HG03135 (cell line): Measurements from ENCODE around the gene S100A2.
"Not testable (repeated sequence)": the region's sequence is repeated elsewhere in the genome, so short reads cannot be mapped to it uniquely, and the experiment has no call there.

Experiments
- ATAC-seq: cut with Tn5 transposase; IDR thresholded peaks from one replicate; pipeline ENCODE4 v1.9.1; 2021; ENCODE audit warnings: mild to moderate bottlenecking, moderate library complexity; ENCODE audit not compliant: unreplicated experiment

The S100A2 gene

GRCh38 chr1:153592748-153593147, 27.1 kb upstream of the S100A2 start:
- ATAC-seq, result no peak

- no peak for ATAC-seq
Measured at GRCh38 chr1:153588482-153588881, 22.8 kb upstream of the S100A2 start.

- not testable (repeated sequence) for ATAC-seq
Measured at GRCh38 chr1:153588033-153588432, 22.4 kb upstream of the S100A2 start.

- no peak for ATAC-seq
Measured at GRCh38 chr1:153587314-153587713, 21.7 kb upstream of the S100A2 start.

- ATAC-seq, result no peak
Measured at GRCh38 chr1:153586347-153586746, 20.7 kb upstream of the S100A2 start.

DNA sequence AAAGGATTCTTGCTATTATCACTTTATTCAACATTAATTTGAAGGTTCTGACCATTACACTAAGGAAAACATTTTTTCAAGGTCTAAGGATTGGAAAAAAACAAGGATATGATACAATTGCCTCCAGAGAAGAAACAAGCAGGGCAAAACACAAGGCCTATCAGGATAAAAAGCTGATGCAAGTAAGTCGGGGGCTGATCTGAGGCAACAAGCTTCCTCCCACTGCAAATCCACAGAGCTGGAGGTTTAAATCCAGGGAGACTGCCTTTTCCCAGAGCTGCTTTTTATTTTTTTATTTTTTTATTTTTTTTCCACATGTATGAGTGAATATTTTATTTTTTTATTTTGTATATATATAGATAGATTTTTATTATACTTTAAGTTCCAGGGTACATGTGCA, 19.4 kb upstream of the S100A2 start:
- no peak for ATAC-seq

- no peak for ATAC-seq
Measured at GRCh38 chr1:153583976-153584375, 18.3 kb upstream of the S100A2 start.

DNA sequence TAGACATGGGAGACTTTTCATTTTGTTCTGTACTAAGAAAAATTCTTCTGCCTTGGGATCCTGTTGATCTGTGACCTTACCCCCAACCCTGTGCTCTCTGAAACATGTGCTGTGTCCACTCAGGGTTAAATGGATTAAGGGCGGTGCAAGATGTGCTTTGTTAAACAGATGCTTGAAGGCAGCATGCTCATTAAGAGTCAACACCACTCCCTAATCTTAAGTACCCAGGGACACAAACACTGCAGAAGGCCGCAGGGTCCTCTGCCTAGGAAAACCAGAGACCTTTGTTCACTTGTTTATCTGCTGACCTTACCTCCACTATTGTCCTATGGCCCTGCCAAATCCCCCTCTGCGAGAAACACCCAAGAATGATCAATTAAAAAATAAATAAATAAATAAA, 17.9 kb upstream of the S100A2 start:
- not testable (repeated sequence) for ATAC-seq

GRCh38 chr1:153582836-153583235, 17.2 kb upstream of the S100A2 start:
- not testable (repeated sequence) for ATAC-seq

DNA sequence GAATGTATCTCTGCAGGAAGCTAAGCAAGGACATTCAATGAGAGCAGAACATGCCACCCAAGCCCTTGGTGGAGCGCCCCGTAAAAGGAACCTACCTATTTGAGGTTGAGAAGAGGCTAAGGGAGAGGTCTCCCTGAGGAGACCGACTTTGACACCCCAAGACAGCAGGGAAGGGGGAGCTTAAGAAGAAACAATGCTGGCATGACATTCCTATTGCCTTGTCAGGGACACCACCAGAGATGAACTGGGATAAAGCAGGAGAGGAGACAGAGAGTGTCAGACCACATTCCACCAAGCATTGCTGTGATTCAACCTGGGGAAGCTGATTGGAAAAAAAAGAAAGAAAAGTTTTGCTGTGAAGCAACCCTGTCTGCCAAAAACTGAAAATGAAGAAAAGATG, 13.3 kb upstream of the S100A2 start:
- ATAC-seq, result no peak

GRCh38 chr1:153578490-153578889, 12.8 kb upstream of the S100A2 start:
- no peak for ATAC-seq

DNA sequence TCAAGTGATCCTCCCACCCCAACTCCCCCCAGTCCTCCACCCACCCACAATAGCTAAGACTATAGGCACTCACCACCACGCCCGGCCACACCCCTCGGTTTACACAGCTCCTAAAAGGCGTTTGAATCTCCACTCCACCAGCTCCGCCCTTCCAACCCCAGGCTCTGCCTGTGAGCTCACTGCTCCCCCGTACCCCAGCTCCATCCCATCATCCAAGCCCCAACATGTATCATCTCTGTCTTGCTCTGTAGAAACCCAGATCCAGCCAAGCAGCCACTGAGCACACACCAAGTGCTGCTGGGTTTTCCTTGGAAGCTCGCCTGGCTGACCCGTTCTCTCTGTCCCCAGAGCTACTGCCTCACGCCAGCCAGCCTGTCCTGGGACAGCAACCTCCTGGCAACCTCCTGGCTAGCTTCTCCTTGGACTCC, 12.0 kb upstream of the S100A2 start:
- no peak for ATAC-seq

GRCh38 chr1:153577138-153577537, 11.5 kb upstream of the S100A2 start:
- no peak for ATAC-seq

DNA sequence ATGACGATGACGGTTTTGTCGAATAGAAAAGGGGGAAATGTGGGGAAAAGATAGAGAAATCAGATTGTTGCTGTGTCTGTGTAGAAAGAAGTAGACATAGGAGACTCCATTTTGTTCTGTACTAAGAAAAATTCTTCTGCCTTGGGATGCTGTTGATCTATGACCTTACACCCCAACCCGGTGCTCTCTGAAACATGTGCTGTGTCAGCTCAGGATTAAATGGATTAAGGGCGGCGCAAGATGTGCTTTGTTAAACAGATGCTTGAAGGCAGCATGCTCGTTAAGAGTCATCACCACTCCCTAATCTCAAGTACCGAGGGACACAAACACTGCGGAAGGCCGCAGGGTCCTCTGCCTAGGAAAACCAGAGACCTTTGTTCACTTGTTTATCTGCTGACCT, 9.9 kb upstream of the S100A2 start:
- ATAC-seq, result not testable (repeated sequence)

- not testable (repeated sequence) for ATAC-seq
Measured at GRCh38 chr1:153575081-153575491, 9.4 kb upstream of the S100A2 start.

DNA sequence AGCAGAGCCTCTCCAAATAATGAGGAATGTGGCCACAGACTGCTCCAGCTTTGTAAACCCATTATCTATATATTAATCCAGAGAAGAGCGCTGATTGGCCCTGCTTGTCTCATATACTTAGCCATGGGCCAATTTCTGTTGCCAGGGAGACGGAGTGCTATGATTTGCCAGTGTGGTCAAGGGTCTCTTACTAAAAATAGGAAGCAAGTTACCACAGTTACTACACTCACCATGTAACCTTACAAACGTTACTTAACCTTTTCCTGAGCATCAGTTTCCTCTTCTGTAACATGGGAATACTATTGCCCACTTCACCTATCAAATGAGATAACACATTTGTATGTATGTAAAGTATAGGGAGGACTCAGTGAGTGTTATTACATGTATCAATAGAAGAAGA, 7.7 kb upstream of the S100A2 start:
- ATAC-seq, result no peak

DNA sequence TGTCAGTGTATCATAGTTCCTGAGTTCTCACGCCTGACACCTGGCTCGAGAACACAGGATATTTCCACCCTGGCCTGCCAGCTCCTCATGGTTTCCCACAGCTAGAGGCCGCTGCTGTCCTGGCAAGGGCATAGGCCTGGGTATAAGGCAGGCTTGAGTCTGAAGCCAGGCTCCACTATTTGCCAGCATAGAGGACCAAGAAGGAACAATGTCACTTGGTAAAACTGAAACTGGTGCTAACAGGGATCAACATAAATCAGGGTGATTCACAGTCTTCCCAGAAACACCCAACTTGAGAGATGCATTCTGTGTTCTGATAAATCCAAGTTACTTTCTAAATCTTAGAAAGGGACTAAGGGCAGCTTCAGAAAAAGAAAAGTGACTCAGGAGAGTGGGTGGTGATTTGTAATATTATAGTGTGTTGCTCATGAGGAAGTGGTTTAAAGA, 6.9 kb upstream of the S100A2 start:
- ATAC-seq, result no peak

- no peak for ATAC-seq
Measured at GRCh38 chr1:153571706-153572105, 6.1 kb upstream of the S100A2 start.

- ATAC-seq, result no peak
Measured at GRCh38 chr1:153570874-153571273, 5.2 kb upstream of the S100A2 start.

DNA sequence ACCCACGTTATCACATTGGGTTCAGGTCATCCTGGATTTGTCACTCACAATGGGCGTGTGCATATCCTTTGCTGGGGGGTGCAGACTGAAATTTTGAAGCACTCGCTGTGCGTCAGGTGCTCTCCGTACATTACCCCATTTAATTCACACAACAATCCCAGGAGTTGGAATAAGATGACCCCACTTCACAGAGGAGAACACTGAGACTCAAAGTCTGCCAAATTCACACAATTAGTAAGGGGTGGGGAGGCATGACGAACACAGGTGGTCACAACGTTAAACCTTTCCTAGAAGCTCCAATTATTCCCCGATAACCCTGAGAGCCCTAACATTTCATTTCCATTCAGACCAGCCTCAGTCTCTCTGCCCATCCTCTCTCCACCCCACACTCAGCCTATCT, 3.8 kb upstream of the S100A2 start:
- no peak for ATAC-seq

GRCh38 chr1:153568367-153569099, 2.9 kb upstream of the S100A2 start:
- ATAC-seq, result no peak

DNA sequence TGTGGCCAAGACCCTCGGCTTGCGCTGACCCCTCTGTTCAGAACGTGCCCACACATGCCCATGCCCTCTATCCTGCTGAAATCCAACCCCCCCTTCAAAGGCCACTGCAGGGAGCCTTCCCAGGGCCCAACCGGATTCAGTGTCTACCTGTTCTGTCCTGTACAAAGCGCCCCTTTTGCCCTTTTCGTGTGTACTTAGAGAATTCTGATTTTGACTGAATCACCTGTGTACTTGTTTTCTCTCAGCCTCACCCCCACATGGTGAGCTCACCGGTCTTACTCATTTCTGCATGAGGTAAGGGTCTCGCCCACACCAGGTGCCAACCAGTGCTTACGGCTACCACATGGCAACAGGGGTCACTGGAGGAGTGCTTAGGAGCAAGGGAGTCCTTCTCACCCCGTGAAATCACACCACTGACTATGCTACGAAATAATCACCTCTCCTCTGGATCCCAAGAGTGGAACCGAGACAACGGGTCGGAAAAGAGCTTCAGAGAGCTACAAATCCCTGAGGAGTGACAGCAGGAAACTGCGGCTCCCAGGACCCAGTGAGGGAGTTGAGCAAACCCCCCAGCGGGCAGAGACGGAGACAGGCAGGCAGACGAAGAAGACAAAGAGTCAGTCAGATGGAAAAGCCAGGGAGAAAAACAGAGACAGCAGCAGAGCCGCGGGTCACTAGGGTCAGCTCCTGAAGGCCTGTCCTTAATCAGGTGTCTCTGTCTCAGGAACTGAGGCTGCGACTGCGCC, 2.1 kb upstream of the S100A2 start:
- no peak for ATAC-seq
